Measurements from ENCODE around the gene SFI1.
"Not testable (repeated sequence)": the region's sequence is repeated elsewhere in the genome, so short reads cannot be mapped to it uniquely, and the experiment has no call there.

Gene SFI1

GRCh38 chr22:31496007-31496734, at the start of gene SFI1:
Gene SFI1 (plus strand): TSS chr22:31496536. CDS start chr22:31508285, 11,749 bp downstream.
- DNase-seq, result peak; percentile 92 to 93

GRCh38 chr22:31446767-31447166, 49.6 kb upstream of the SFI1 start:
- no peak for DNase-seq

GRCh38 chr22:31447337-31447736, 49.0 kb upstream of the SFI1 start:
- no peak for DNase-seq

- no peak for DNase-seq
Observed at GRCh38 chr22:31448382-31448781, 48.0 kb upstream of the SFI1 start.

- DNase-seq, result no peak
Observed at GRCh38 chr22:31449506-31449905, 46.8 kb upstream of the SFI1 start.

- no peak for DNase-seq
Observed at GRCh38 chr22:31451709-31452571, 44.4 kb upstream of the SFI1 start.

- no peak for DNase-seq
Observed at GRCh38 chr22:31461699-31462098, 34.6 kb upstream of the SFI1 start.

GRCh38 chr22:31465307-31465706, 31.0 kb upstream of the SFI1 start:
- no peak for DNase-seq

GRCh38 chr22:31474743-31475142, 21.6 kb upstream of the SFI1 start:
- DNase-seq, result no peak

- no peak for DNase-seq
Observed at GRCh38 chr22:31475800-31476199, 20.5 kb upstream of the SFI1 start.

GRCh38 chr22:31477329-31477728, 19.0 kb upstream of the SFI1 start:
- no peak for DNase-seq

GRCh38 chr22:31481129-31481528, 15.2 kb upstream of the SFI1 start:
- no peak for DNase-seq

GRCh38 chr22:31482470-31482869, 13.9 kb upstream of the SFI1 start:
- DNase-seq, result not testable (repeated sequence)

GRCh38 chr22:31486369-31486768, 10.0 kb upstream of the SFI1 start:
- not testable (repeated sequence) for DNase-seq

- no peak for DNase-seq
Observed at GRCh38 chr22:31486951-31487350, 9.4 kb upstream of the SFI1 start.

- no peak for DNase-seq
Observed at GRCh38 chr22:31488346-31488883, 7.9 kb upstream of the SFI1 start.

- peak in 1 of 2 donors; percentile 25 for DNase-seq
Observed at GRCh38 chr22:31488988-31489617, 7.2 kb upstream of the SFI1 start.

- DNase-seq, result peak; percentile 69 to 75
Observed at GRCh38 chr22:31489632-31490495, 6.5 kb upstream of the SFI1 start, which contains the start of gene EIF4ENIF1. Gene EIF4ENIF1 (minus strand): TSS chr22:31489842. CDS start chr22:31488718, 1,124 bp downstream.

- DNase-seq, result peak; percentile 28 to 45
Observed at GRCh38 chr22:31490496-31490925, 5.8 kb upstream of the SFI1 start.

- DNase-seq, result no peak
Observed at GRCh38 chr22:31491218-31491962, 4.9 kb upstream of the SFI1 start.

- DNase-seq, result no peak
Observed at GRCh38 chr22:31492151-31492550, 4.2 kb upstream of the SFI1 start.
